Stomach (tissue), 4 donors: ENCODE results near the gene IGLON5.

Experiments
- CTCF ChIP-seq, 7 experiments: fragments of 450-650 bp in 4 of 7; fragments of 200-600 bp in 3 of 7; sonication (generic) in 3 of 7; IDR thresholded peaks; one replicate each; pipeline ENCODE4 v1.5.1; 2016 to 2019; ENCODE audit warnings: antibody characterized with exemption in 7 of 7, control low read depth in 2 of 7, mild to moderate bottlenecking in 1 of 7
- EP300 ChIP-seq: sonication (generic); formaldehyde crosslinking; IDR thresholded peaks from one replicate; pipeline ENCODE4 v1.6.1; 2017; ENCODE audit warnings: antibody characterized with exemption
- POLR2A ChIP-seq, 4 donors: fragments of 450-650 bp; IDR thresholded peaks; one replicate each; pipeline ENCODE4 v1.6.1; 2016; ENCODE audit warnings: antibody characterized with exemption in 4 of 4, control low read depth in 2 of 4, mild to moderate bottlenecking in 1 of 4, moderate library complexity in 1 of 4
- POLR2AphosphoS5 ChIP-seq, 3 donors: sonication (generic); formaldehyde crosslinking; IDR thresholded peaks; one replicate each; pipeline ENCODE4 v1.6.1; 2016; ENCODE audit warnings: antibody characterized with exemption in 3 of 3

DNA sequence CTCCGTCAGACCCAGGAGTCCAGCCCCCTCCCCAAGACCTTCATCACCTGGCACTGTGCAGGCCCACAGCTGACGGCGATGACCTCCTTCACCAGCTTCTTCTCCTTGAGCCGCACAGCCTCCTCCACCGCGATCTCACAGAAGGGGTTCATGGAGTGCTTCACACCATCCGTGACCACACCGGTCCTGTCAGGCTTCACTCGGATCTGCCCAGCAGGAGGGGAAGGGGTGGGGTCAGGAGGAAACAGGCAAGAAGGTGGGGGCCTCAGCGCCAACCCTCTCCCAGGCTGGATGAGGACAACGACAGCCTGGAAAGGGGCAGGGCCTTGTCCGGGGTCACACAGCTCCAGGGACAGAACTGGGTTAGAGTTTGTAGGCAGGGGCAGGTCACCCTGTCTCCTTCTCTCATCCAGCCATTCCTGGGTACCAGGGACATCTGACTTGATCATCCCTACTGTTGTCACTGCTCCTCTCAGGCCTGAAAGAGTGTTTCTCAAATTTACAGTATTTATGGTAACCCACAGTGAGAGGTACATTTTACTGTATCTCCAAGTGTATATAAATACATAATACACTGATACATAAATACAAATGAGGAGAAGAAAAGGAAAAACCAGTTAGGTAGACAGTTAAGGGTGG lies 42.8 kb downstream of the IGLON5 start:
- TF ChIP-seq POLR2A (IDR thresholded peaks at IDR 0.05): no peak
- TF ChIP-seq CTCF (IDR thresholded peaks at IDR 0.05): no peak
- TF ChIP-seq POLR2AphosphoS5 (IDR thresholded peaks at IDR 0.05): no peak
- TF ChIP-seq EP300: no peak
